CD4-positive, alpha-beta T cell treated with Interferon alpha-2 for 1 hour (primary cell): ENCODE data around the gene NCAM2.

Source experiments
- DNase-seq, 2 donors: peaks; one replicate each; pipeline ENCODE4 v3.0.0-alpha.2; 2020 to 2022

Gene NCAM2

DNA sequence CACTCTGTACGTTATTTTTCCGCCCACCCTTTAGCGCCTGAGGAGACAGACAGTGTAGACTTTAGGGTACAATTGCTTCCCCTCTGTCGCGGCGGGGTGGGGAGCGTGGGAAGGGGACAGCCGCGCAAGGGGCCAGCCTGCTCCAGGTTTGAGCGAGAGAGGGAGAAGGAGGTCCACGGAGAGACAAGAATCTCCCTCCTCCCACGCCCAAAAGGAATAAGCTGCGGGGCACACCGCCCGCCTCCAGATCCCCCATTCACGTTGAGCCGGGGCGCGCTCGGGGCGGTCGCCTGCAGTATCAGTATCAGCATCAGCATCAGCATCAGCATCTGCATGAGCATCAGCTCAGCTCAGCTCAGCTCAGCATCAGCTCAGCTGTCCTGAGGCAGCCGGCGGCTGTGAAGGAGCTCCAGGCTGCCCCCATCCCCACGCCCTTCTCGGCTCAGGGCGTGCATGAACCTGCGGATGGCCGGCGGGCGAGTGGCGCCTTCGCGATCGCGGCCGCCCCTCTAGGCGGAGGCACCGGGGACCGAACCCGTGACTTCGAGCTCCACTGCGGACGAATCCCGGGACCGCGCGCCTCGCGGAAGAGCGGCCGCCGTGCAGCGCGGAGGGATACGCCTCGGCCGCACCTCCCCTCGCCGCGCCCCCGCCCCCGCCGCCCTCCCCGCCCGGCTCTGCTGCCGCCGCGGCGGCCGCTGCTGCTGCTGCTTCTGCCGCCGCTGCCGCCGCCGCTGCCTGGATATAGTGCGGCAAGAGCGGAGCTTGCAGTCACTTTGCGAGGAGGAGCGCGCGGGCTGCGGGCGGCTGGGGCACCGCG, at the start of gene NCAM2:
Gene NCAM2 (plus strand): TSS at position 774 of the 820 bp plus-strand sequence.
- DNase-seq: peak; percentile 57 to 69

DNA sequence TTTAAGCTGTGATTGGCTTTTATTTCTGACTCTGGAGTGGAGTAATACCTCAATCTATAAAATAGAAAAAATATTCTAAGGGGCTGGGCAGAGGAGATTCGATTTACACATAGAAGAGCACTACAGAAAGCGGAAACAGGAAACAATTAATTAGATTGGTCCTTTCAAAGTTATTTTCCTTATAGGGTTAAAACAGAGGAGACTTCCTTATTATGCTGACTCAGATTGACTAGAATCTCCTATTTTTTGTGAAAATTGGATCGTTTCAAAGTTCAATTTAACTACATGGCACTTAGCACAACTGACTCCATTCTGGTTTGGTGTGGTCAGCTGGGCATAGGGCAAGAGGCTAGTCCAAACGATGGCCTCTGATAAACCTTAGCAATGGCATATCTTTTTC, 48.3 kb upstream of the NCAM2 start:
- no peak for DNase-seq

DNA sequence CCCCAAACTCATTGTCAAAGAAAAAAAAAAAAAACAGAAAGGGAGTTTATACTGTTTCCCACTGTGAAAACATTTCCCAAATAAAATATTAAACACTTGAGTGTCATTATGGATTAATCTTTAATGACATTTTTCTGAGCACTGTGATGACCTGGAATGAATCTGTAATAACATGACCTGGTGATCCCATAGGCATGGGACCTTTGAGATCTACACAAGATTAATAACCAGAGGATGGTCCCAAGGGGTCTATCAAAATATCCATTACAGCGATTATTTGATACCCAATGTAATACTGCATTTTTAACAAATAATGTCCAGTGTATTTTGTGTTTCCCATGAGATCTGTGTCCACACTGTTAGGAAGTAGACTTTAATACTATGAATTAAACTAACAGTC, 32.4 kb upstream of the NCAM2 start:
- DNase-seq: no peak

DNA sequence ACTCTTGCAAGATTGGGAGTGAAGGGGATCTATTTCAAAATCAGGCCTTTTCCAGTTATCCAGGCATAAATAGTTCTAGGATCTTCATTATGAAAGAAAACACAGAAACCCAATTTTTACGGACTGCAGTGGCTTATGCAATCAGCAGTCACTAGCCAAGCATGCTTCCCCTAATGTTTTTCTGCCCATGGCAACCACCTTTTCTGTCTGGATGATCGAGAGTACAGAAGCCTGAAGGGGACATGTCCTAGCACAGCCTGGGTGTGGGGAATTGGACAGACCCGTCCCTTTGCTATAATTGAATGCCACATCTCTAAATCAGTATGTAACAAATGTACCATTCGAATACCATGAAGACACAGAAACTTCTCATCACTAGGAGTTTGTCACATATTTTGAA, 29.8 kb upstream of the NCAM2 start:
- DNase-seq: no peak

DNA sequence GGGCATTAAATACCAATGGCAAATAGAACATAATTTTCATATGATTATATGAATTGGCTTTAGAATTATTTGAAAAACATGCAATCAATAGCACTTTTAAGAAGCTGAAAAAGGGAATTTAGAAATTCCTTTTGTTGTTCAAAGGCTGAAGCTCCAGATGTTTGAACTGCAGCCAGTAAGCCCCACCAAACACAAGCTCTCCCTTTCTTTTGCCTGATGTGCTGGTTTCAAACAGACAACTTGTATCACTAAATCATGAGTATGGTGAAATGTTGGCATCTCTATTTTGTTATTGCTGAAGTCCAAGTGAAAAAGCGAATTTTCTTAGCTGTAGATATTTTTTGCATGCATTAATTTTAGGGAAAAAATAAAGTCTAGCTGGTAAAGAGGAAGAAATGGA, 27.5 kb upstream of the NCAM2 start:
- no peak for DNase-seq

DNA sequence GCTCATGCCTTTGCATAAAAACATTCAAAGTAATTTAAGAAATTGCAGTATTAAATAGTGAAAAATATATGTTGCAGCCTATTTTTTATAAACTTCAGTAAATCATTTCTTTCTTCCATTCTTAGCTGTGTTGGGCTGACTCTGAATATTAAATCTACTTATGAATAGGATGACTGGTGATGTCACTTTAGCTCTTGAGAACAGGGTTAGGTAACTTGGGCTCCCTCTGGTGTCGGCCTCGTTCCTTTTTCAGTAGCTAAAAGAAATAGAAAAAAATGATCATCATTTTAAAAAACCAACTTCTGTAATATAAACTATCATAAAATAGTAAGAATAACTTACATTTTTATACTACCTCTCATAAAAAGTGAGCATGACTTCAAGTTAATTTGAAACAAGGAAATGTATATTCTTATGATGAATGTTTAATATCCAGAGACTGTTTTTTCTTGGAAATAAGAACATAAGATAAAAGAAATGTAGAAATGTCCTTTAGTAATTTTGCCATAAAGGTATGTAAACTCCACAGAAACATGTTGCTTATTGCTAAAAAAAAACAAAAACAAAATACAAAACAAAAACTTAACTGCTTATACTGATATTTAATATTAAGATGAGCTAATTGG, 26.8 kb upstream of the NCAM2 start:
- DNase-seq: peak in 1 of 2 donors; percentile 16

DNA sequence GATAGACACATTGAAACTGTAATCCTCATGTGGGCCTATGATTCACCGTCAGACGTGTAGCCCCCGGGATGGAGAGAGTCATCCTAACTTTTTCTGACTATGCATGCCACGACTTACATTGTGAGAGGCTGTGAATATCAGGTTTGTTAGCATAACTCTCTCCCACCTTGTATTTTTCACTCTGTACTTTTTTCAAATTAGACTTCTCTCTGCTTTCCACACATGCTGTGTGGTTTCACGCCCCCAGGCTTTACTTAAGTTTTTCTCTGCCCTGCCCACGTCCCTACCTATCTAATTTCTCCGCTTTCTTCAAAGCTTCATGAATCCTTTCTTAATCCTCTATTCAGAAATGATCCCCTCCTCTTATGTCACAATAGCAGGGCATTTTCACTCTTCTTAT, 3.4 kb upstream of the NCAM2 start:
- DNase-seq: no peak

DNA sequence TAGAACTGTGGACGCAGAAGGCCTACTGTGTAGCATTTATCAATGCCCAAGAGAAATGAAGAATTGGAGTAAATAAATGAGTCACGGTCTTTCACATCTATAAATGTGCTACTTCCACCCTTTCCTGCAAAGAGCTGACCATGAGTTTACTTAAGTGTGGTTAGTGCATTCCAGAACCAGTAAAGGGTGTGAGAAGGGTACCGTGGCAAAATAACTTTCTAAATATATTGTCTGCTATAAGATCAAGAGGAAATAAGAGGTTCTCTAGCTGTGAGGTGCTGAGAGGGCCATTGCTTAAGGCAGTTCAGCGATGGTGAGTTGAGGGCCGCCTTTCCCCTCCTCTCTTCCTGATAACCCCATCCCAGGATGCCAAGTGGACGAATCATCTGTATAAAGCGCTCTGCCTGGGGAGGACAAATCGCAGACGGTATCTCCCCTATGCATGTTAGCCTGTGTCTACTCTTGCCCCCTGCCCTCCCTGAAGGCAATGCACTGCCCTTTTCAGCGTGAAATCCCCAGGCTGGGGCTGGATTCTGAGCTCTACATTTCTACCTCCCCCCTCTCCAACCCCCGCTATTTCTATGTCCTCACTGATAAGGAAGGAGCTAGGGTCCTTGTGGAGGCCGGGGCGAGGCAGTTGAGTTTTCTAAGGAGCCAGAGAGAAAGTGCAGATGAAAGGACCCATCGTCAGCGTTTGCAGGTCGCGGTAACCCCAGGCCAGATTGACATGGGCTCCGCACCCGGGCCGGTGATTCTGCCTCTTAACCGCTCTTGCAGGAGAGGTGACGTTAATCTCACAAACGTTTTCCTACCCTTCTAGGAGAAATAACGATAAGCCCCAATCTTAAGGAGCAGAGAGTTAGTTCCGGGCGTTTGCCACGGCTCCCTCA, 1.5 kb upstream of the NCAM2 start:
- peak in 1 of 2 donors; percentile 2 for DNase-seq

DNA sequence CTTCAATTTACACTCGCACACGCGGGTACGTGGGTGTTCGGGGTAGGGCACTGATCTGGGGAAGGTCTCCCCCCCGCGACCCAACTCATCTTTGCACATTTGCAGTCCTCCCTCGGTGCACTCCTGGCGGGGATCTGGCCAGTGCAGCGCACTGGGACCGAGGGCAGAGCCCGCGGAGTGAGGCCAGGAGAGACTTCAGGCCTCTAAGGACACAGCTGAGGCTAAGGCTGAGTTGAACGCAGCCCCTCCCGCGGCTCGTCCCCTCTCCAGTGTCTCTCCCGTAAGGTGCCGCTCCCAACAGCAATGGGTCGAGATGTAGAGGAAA, 936 bp upstream of the NCAM2 start:
- DNase-seq: no peak

DNA sequence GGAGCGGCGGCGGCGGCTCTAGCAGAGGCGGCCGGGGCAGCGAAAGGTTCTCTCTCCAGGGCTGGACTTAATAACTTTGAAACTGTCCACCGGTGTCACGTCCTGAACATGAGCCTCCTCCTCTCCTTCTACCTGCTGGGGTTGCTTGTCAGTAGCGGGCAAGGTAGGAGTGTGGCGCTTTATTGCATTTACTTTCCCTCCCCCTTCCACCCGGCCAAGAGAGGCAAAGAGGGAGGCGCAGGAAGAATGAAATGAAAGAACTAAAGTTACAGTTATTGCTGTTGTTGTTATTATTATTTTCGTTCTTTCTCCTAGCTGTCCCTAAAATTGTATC, 214 bp downstream of the NCAM2 start:
- no peak for DNase-seq

DNA sequence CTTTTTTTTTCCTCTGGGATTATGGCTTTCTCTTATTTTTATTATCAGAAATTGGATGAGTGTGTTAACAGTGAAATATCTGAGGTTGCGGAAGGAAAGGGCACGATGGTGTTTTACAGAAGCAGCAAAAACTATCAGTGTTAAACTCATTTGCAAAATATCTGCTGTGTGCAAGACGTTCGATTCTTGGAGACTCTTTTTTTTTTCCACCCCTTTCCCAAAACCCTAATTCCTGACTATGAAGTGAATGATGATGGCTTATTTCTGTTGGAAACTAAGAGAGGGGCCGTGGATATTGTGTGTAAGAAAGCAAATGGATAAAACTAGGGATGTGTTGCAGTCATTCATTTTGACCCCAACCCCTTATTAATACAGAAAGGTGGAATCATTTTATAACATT, 677 bp downstream of the NCAM2 start:
- no peak for DNase-seq

DNA sequence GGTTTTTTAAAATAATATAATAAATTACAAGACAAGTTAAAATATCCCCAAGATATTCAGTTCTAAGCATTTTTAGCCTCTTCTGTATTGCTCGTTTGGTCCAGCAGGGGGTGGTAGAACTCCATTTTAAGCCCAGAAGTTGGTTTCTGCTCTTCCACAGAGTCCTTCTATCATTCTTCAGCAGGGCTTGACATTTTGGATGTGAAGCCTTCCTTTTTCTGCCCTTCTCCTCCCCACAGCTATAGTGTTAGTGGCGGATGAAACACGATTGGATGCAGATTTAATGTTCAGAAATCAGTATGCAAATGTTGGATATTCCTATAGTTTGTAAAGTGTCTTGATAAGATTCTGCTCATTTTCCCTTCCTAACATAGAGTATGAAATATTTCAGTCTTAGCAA, 1.4 kb downstream of the NCAM2 start:
- DNase-seq: peak in 1 of 2 donors; percentile 44

DNA sequence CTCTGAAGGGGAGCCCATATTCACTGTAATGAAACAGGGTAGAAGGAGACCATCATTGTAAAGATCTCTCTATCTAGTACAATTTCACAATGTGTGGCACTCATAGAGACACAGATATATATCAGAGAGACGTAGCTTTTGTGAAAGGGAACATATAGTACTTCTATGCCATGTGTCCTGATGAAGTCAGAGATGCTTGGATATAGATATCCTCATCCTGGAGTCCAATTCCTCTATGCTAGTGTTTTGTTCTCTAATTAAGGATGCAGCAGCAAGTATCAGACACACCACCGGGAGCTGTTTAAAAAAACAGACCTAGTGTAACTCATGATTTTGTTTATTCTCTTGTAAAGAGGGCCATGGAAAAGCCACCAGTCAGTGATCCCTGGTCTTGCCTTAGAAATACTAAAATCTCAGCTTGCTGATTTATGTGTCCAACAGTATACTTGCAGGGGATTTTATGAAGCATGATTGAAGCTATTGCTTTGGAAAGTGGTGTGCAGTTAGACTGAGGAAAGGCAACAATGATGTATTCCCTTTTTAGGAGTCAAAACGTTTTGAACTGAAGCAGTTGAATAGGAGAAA, 2.5 kb downstream of the NCAM2 start:
- no peak for DNase-seq

DNA sequence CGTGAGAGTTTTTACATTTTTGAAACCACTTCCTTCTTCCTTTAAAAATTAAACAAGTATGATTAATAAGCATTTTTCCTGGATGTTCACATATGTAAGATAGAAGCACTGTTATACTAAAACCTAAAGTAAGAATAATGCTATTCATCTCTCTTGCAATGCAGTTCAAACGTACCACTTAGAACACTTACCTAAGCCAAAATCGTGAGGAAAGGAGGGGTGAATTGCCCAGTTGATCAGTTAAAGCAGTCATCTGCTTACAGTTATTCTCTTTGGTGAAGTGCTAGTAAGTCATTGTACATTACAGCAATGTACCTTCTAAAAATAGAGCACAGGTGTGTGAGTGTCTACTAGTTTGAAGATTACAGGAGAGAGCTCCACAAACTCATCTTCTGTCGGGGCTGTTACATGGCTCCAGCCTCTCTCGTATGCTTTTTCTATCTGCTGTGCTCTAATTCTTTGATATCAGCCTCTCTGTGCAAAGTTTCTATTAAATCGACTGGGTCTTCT, 3.4 kb downstream of the NCAM2 start:
- DNase-seq: no peak

DNA sequence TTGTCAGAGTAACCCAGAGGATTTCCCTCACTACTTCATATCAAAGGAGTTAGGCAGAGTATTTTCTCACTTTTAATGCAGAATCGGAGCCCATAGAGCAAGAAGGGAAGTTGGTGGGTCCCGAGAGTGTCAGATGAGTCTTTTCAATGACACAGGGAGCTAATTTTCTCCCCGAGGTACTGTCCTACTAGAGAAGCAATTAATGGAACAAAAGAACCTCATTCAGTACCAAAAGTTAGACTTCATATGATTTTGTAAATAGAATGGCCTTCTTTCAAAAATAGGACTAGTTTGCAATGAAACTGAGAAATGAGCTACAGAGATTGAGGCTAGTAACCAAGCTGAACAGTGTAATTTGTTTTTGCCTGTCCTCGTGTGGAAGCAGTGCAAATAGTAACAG, 3.9 kb downstream of the NCAM2 start:
- no peak for DNase-seq

DNA sequence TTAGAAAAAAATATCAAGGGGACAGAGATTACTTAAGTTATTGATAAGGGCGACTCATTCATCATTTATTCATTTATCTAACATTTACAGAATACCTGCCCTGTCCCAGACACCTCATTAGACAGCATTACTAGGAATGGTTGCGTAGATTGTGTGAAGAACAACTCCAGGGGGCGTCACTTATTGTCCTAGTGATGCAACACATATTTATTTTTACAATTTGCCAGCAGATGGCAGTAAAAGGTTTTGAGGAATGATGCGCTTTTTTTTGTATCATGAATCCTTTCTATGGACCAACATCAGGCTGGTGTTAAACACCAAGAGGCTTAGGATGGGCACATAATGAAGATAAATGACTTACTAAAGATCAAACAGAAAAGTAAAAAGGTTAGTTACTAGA, 5.5 kb downstream of the NCAM2 start:
- DNase-seq: no peak

DNA sequence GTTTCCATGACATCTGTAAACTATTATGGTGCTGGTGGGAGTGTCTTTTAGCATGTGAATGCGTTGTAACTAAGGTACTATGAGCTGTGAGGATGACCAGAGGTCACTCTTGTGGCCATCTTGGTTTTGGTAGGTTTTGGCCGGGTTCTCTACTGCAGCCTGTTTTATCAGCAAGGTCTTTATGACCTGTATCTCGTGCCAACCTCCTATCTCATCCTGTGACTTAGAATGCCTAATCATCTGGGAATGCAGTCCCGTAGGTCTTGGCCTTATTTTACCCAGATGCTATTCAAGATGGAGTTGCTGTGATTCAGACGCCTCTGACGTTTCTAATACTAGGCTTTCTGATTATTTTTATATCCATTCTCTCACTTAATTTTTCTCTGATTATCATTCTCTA, 9.4 kb downstream of the NCAM2 start:
- DNase-seq: no peak

DNA sequence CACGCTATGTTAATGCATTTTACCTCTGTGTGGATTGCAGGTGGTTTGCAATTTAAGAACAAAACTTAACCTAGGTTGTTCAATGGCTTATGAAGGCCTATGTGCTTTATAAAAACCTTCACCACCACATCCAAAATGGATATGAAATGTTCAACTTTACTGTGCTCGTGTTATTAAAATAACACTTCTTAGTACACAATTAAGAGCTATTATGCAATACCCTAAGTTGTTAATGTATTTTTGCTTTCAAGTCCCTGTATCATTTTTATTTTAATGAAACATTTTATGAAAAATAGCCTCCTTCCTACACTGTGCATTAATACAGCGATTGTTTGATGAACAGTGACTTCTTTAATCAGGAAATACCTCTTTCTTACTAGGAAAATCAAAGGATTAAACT, 12.0 kb downstream of the NCAM2 start:
- no peak for DNase-seq

DNA sequence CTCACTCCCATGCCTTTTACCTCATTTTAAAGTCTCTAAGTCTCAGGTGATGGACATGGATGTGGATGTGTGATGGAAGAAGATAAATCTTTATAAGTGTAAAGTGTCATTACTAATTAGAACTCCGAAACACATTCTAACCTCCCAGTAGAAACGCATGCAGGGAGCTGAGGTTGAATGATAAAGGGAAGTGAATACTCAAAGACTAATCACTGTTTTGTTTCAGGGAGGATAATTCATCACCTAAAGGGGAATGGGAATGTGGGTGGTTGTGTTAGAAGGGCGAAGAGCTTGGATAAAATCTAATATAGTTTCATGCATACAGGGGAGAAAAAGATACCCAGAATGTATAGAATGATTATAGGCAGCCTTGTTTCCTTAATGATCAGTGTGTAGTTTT, 12.5 kb downstream of the NCAM2 start:
- no peak for DNase-seq

DNA sequence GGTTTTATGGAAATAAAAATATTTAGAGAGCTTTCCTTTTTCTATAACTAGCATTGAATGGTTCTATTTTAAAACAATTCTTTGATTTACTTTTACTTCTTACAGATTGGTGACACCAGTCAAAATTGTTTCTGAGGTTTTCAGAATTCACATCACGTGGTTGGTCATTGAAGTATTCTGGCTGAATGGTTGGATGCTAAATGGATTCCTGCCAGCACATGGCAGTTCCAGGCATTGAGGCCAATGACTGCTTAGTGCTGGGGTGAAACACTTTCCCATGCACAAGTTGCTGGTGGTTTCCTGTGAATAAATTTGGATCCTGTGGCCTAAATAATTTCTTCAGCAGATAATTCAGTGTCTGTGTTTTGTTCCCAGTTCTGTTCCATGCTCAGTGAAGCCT, 20.6 kb downstream of the NCAM2 start:
- DNase-seq: no peak

DNA sequence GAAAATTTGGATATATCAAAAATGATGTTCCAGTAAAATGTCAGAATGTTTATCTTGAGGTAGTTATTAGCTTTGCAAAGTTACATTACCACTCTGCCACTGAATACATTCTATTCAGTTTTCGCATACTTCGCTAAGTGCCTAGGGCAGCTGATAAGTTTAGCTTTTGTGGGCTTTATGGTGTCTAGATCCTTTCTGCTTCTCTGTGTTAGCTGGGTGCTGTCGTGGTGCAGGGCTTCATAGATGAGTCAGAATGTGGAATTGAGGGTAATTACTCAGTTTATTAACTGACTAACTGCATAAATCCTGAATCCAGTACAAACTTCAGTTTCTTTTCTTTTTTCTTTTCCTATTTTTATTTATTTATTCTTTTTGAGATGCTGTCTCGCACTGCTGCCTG, 21.5 kb downstream of the NCAM2 start:
- DNase-seq: no peak

DNA sequence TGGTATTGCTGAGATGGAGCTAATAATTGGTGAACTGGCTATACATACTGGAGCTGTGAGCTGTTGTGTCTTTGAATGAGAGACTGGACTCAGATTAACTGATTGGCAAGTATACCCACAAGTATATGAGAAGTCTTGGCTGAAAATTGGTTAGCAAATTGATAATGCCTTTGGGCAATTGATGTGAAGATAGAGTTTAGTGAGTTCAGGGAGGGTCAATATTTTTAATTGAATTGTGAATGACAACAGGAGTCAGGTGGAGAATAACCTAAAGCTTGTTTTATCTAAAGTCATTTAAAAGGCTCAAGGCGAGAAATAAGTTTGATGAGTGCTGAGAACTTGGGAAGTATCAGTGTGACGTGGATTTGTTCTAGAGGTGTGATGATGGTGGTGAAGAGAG, 27.5 kb downstream of the NCAM2 start:
- no peak for DNase-seq

DNA sequence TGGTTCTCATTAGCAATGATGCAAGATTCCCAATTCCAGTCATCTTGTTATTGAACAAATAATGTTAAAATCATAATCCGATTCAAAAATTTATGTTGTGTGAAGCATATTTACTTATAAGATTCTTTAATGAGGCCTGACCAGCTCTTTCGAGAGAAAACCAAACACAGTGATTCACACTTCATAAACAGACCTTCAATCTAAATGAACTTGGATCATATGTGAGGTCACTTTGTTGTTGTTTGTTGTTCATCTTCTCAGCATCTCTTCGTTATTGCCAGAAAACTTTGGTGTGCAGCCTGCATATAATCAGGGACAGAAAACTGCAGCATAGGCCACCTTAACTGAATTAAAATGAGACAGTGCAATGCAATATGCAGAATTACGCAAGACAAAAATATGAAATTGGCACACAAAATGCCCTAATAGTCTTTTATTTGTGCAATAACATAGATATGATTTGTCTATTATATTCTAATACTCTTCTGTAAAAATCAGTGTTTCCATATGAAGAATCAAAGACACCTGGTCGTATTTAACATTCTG, 30.1 kb downstream of the NCAM2 start:
- no peak for DNase-seq
